NOMO-1 treated with dmso at 0.1 percent for 144 hours (cell line): ENCODE data around the gene KHK.
"Not testable (repeated sequence)": the region's sequence is repeated elsewhere in the genome, so short reads cannot be mapped to it uniquely, and the experiment has no call there.

Source experiments
- DNase-seq: peaks from one replicate; lab custom pipeline; 2025; ENCODE audit not compliant: unreplicated experiment; lab: John Stamatoyannopoulos, UW

KHK gene

GRCh38 chr2:27095745-27096651 is 9.4 kb downstream of the KHK start:
- no peak for DNase-seq

GRCh38 chr2:27096748-27097297 is 10.3 kb downstream of the KHK start:
- no peak for DNase-seq

GRCh38 chr2:27097341-27097740 is 10.8 kb downstream of the KHK start:
- no peak for DNase-seq

- no peak for DNase-seq
Measured at GRCh38 chr2:27099334-27099955, 12.9 kb downstream of the KHK start.

- no peak for DNase-seq
Measured at GRCh38 chr2:27100036-27100435, 13.5 kb downstream of the KHK start.

GRCh38 chr2:27102329-27102728 is 15.8 kb downstream of the KHK start:
- no peak for DNase-seq

- DNase-seq, result no peak
Measured at GRCh38 chr2:27105981-27106380, 19.4 kb downstream of the KHK start.

GRCh38 chr2:27108221-27108620 is 21.6 kb downstream of the KHK start:
- DNase-seq, result no peak

GRCh38 chr2:27109083-27109482 is 22.5 kb downstream of the KHK start:
- no peak for DNase-seq

- not testable (repeated sequence) for DNase-seq
Measured at GRCh38 chr2:27110603-27111352, 24.2 kb downstream of the KHK start.

GRCh38 chr2:27111392-27112078 is 25.0 kb downstream of the KHK start:
- DNase-seq, result not testable (repeated sequence)

GRCh38 chr2:27115519-27115918 is 28.9 kb downstream of the KHK start:
- DNase-seq, result no peak

GRCh38 chr2:27117995-27118524 is 31.5 kb downstream of the KHK start:
- DNase-seq, result no peak

GRCh38 chr2:27118525-27119329 is 32.2 kb downstream of the KHK start, which contains the start of gene CGREF1:
Gene CGREF1, minus strand, starts transcription at chr2:27119128. Its CDS starts 14,762 bp downstream, at chr2:27104366.
- no peak for DNase-seq

- DNase-seq, result not testable (repeated sequence)
Measured at GRCh38 chr2:27119330-27119670, 32.7 kb downstream of the KHK start.

GRCh38 chr2:27121906-27122305 is 35.3 kb downstream of the KHK start:
- no peak for DNase-seq

GRCh38 chr2:27122791-27123190 is 36.2 kb downstream of the KHK start:
- DNase-seq, result no peak

- DNase-seq, result peak; percentile 43
Measured at GRCh38 chr2:27123302-27124150, 37.0 kb downstream of the KHK start, which contains the start of gene ABHD1. Gene ABHD1, plus strand, starts transcription at chr2:27123815. Its CDS starts 134 bp downstream, at chr2:27123949.

- no peak for DNase-seq
Measured at GRCh38 chr2:27125104-27125503, 38.5 kb downstream of the KHK start.
